T-helper 1 cell (primary cell): Measurements from ENCODE around the gene ST6GALNAC3.

Source experiments
- DNase-seq, 5 donors: peaks; one replicate each; pipeline ENCODE4 v3.0.0-alpha.2; 2012 to 2020

The ST6GALNAC3 gene

DNA sequence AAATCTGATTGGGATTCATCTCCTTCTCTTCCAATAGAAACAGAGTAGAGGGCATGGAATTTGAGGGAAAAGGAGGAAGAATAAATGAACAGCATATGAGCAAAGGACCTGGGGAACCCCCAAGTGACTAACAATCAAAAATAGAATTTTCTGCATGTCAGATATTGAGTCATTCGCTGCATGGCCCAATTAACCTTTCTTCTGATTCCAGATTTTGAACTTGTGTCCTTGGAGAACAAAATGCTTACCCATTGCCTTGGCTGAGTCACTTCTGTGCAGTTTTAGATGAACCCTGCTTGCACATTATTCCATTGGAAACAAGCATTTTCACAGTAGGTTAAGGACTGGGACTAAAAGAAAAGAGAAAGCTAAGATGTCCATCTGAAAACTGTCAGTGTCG is 390.5 kb downstream of the ST6GALNAC3 start:
- no peak for DNase-seq

DNA sequence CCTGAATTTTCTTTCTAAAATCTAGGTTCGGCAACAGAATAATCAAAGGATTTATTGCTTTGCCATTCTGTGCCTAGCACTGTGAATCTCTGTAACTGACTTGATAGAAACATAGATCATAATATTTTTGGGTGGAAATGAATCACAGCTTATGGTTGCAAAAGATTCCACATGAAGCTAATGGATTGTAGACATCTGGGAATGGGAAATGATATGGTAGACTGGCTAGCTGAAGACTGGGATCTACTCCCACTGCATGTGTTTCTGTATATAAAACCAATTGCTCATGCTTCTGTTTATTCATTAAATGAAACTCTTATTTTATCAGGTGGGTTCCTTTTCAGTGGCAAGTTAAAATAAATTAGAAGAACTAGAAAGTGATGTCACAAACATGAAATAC is 395.6 kb downstream of the ST6GALNAC3 start:
- no peak for DNase-seq

DNA sequence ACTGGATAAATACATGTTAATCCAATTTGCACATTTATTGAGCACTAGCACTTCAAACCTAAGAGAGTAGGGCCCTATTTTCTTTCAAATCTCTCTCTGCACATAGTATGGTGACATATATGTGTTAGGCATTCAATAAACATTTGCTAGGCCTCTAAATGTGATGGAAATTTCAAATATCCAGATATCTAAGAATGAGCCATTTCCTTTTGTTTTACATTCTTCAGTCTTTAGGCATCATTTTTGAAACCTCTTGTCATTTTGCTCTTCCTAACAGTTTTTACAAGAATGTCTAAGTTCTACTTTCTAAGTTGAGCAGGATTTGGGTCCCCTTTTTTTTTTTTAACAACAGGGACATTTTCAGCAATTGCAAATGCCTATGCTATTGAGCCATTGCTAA is 397.0 kb downstream of the ST6GALNAC3 start:
- no peak for DNase-seq

DNA sequence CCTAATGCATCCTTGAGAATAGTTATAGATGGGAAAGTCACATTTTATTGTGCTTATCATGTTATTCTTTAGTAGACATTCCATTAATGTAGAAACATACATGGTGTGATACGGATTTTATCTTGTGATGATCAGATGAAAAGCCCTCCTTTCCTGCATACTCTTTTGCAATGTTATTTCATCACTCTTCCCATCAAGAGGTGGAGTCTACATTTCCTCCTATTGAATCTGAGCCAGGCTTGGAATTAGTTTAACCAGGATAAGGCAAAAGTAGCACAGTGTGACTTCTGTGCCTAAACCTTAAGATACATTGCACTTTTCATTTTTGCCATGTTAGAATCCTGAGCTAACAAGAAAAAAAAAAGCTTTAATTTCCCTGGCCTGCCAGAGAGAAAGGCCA is 399.0 kb downstream of the ST6GALNAC3 start:
- no peak for DNase-seq

DNA sequence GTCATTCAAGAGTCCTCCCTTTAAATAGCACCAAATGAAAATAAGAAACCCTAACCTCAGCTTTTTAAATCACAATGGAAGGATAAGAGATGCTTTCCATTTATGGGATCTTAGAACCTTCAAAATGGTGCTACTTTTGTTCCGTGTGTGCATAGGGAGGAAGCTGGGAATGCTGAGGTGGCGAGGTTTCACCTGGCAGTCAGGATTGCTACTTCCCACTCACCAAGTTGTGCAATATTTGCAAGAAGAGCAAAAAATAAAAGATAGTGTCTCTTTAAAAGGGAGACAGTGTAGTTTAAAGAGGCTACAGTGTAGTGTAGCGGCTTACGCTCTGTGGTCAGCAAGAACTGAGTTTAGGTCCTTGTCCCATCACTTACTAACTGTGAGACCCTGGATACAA is 400.4 kb downstream of the ST6GALNAC3 start:
- DNase-seq: no peak

DNA sequence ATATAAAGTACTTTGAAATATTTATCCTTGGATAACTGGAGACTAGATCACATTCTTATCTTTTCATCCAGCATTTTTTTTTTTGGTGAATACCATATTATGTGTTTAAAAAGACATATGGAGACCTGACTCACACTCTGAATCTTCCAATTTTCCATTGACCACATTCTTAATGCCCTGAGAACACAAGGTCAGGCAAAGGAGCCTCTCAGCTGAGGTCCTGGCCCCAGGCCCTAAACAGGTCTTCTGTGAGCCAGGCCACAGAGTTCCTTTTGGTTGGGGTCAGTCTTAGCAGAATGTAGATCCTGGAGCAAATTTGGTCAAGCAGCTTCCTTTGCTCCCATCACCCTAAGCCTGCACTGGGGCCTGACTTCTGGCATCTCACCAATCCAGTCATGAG is 402.6 kb downstream of the ST6GALNAC3 start:
- DNase-seq: no peak

DNA sequence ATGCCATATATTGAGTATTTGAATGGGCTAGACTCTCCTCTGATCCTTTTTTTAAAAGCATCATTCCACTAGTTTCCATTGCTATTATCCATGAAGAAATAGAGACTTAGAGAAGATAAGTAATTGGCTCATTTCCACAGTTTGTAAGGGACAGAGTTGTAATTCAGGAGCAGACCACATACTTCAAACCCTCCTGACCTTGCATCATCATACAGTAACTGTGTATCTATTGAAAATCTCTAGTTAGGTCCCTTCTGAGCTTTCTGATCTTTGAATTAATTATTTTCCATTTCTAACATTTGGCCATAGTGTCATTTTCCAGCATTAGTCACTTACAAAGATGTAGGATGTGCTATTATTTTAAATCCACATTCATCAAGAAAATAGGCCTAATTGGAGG is 406.3 kb downstream of the ST6GALNAC3 start:
- DNase-seq: no peak

DNA sequence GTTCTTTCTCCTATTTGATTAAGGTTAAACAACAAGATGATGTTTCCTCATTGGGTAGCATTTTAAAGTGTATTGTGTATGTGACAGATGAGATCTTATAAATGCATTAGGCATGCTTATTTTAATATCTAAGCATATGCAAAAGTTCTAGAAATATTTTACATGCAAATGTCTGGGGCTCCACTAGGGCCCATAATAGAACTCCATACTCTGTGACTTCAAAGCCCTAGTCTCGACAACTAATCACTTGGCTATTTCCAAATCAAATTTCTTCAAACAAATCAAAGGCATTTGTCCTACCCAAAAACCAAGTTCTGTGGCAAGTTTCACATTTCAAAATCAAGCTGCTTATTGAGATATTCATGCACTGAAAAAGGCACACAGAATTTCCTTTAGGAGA is 407.1 kb downstream of the ST6GALNAC3 start:
- no peak for DNase-seq

DNA sequence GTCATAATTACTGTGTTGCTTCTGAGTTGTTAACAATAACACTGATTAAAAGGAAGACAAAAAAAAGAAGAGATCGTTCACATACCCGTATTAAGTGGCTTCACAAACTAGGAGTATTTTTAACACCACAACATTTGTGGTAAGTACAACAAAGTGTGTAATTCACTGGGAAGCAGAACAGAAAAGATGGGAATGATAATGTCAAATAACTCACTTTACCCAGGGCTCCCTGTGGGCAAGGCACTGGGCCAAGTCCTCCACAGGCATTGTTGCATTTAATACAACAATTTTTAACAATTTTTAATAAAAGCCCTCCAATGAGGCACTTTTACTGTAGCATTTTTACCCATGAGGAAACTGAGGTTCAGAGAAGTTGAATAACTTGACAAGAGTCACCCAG is 407.7 kb downstream of the ST6GALNAC3 start:
- no peak for DNase-seq

DNA sequence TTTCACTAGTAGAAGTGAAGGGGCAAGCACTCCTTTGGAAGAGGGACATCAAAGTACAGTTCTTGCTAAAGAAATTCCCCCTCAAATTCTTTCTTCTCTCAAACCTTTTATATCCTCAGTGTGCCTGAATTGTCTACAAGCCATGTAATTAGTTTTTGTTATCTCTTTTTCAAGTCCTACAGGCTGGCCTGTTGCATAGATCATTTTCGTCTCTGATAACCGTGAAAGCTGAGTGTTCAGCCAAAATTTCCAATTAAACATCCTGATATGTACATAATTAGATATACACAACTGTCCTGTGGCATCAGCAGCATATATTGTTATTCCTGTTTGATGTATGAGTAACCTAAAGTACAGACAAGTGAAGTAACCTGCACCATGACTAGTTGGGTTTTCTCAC is 417.2 kb downstream of the ST6GALNAC3 start:
- no peak for DNase-seq

DNA sequence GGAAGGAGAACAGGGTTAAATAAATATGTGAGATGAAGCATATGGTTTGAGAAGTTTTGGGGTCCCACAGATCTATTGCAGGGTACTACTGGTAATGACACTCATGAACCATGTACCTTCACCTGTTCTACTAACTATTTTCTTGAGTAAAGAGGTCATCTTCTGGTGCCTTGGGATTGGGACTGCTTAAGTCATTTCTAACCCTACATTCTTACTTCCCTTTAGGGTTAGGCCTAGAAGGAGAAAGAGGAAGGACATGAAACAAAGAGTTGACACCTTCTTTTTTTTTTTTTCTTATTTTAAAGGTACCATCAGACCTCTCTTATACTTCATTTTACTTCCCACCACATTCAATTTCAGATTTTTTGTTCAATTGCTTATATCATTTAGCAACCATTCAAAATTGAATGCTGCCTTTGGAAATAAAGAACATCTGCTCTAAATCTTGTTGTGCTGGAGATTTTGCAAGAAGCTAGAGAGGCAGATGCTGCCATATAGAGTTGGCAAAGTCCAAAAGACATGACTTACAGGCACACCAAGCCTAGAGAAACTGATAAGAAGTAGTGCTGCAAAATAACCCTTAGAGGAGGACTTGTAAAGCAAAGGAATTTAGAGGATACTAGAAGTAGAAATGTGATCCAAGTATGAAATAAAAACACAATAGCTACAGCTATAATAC is 418.3 kb downstream of the ST6GALNAC3 start:
- no peak for DNase-seq

DNA sequence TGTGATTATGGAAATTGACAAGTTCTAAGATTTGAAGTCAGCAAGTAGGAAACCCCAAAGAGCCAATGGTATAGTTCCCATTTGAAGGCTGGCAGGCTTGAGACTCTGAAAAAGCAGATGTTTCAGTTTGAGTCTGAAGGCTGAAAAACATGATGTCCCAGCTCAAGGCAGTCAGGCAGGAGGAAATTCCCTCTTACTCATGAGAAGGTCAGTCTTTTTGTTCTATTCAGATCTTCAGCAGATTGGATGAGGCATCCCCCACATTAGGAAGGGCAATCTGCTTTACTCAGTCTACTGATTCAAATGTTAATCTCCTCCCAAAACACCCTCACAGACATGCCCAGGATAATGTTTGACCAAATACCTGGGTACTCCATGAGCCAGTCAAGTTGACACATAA is 420.3 kb downstream of the ST6GALNAC3 start:
- peak in 1 of 5 donors; percentile 25 for DNase-seq

DNA sequence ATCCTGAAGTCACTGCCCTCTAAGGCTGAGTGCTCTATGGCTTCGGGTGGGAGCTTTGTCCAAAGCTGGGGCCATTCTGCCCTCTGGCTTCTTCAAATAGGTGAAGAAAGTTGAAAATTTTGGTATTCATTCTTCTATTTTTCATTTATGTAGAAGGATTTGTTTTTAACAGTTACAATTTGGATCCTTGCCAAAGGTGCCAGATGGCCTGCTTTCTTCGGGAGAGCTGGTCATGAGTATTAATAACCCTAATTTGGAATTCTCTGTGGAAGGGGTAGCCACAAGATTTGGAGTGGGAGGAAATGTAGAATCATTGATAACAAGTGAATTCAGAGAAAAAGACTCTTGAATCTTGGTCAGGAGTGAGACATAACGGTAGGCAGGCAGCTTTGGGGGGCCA is 422.3 kb downstream of the ST6GALNAC3 start:
- DNase-seq: no peak

DNA sequence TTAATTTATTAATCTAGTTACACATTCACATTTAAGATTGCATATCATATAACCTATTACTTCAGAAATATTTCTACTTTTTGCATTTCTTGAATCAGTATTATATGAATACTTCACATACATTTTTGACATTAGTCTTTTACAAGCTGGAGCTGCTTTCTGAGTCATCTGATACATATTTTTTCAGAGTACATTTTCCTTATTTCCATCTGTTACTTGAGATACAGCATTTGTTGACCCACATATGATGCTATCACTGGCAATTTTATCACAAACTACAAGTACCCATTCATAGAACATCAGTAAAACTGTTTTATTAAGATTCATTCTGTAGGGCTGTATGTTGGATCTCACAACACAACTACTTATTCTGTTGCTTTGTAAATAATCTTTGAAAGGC is 425.6 kb downstream of the ST6GALNAC3 start:
- DNase-seq: no peak

DNA sequence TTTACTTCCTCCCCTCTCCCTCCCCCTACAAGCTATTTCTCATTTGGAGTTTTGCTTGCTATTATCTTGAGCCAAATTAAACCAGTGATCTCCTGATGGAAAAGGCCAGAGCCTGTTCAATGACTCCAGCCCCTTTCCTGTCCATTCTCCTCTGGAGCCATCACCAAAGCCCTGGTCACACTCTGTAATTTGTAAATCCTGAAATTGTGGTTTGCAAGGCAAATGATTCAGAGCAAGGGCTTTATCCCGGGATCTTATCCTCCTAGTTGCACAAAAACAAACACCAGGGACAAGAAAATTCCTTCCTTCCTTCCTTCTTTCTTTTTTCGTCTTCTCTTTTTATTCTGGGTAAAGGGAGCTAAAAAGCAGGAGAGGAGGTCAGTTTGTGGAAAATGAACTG is 426.6 kb downstream of the ST6GALNAC3 start:
- no peak for DNase-seq

DNA sequence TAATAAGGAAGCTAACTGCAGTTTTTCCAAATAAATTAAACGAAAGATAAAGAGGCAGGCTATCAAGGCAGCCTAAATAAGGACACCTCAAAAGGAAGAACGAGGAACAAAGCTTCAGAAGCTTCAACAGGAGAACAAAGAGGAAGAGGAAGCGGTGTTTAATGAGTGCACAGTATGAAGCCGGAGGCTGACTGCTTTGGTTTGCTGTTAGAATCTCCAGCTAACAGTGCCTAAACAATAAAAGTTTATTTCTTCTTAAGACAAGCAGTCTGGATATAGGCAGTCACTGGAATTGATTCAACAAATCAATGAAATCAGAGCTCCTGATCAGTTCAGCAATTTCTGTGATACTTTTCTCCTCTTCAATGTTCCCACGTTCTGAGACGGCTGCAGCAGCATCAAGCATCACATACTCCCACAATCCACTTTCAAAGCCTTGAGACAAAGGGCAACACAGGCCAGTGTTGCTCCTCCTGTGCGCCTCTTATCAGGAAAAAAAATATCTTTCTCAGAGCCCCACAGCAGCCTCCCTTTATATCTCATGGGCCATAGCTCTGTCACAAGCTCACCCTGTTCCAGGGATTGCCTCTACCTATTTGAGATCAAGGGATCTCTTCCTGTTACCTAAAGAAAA is 427.2 kb downstream of the ST6GALNAC3 start:
- no peak for DNase-seq

DNA sequence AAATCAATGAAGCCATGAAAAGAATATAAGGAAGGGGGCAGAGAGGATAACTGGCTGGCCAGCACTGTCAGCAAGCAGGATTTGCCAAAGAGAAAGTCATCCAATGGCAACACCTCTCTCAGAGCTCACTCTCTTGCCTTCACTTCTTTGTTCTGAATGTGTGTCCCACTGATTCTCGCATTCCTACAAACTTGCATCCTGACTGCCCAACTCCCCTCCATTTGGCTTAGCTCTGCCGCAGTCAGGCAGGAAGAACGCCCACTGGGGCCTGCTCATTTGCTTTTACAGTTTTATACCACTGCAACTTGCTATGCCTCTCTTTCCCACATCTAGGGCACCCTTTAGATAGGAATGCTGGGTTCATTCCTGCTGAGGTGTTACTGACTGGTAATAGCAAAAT is 428.6 kb downstream of the ST6GALNAC3 start:
- DNase-seq: no peak

DNA sequence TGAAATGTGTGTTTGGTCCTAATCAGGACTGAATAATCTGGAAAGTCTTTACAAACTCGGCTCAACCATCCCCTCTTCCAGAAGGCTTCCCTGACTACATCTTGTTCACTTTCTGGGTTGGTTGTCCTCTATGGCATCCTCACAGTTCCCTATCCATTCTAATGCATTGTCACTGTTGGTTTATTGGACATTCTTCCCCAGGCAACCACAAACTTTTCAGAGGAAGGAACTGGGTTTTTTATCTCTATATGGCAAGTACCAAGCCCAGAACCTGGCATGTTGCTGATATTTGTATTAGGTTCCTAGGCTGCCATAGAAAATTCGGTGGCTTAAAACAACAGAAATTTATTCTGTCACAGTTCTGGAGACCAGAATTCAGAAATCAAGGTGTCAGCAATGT is 429.2 kb downstream of the ST6GALNAC3 start:
- no peak for DNase-seq

DNA sequence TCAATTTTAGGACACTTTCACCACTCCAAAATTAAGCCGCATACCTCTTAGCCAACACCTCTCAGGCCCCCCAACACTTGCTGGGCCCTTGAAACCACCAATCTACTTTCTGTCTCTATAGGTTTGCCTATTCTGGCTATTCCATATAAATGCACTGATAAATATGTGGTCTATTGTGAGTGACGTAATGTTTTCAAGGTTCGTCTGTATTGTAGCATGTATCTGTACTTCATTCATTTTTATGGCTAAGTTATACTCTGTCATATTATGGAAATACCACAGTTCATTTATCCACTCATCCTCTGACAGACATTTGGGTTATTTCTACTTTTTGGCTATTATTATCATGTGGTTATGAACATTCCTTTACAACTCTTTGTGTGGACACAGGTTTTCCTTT is 432.8 kb downstream of the ST6GALNAC3 start:
- DNase-seq: no peak

DNA sequence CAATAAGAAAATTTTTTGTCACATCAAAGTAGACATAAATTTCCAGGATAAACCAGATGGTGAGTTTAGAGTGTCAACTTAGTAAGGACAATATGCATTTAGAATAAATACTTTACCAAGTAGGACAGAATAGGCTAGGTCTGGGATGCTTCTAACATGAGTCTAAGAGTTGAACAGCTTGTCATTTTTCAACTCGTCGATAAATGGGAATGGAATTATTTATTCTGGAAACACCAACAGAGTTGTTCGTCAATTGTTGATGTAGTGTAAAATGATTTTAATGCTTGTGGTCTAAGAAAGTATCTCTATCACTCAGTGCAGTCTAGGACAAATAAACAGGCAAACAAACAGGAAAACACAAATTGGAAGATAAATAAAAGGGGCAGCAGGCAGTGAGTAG is 434.3 kb downstream of the ST6GALNAC3 start:
- DNase-seq: no peak

DNA sequence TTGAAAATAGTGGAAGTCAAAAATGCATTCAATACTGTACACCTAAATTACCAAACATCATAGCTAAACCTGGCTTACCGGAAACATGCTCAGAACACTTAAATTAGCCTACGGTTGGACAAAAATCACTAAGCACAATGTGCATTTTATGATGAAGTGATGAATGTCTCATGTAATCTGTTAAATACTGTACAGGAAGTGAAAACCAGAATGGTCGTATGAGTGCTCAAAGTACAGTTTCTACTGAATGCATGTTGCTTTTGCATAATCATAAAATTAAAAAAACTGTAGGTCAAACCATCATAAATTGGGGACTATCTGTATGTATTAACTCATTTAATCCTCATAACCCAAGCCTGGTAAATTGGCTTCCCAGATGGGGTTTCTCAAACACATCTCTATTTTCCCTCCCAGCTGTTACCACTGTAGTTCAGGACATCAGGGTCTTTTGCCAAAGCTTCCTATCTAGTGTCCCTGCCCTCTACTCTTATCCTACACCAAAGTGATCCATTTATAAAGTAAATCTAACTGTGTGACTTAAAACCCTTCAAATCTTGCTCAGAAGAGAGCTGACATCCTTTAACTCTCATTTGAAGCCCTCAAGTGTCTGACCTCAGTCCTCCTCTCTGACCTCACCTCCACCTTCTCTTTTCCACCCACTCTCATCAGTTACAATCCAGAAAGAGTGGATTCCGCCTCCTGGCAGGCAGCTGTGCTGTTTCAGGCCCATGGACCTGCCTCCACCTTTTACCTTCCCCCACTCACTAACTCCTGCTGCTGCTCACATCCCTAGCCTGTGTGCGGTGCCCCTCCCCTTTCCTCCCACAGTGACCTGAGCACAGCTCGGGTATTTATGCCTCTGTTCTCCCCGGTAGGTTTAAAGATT is 436.4 kb downstream of the ST6GALNAC3 start:
- no peak for DNase-seq

DNA sequence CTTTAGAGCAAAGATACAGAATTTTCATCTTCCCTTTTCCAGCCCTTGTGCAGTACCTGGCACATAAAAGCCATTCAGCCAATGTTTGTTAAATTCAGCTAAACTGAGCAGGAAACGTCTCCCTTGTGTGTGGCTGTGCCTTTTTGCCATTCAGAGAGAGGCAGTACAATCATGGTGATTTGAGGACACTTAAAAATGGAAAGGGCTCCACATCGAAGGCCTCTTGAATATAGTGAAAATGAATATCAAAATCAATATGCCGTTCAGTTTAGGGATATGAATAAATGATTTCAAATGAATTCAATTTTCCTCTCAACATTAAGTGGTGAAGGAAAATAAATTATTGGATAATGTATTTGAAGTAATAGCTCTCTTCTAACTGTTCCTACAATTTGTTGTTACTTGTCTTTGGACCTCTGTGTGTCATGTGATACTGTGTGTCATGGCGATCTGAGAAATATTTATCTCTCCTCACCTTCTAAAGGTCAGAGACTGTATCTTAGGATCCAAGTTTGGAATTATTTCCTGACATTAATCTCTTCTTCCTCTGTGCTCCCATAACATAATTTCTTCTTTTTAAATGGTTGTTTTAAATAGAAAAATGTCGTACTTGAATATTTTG is 437.1 kb downstream of the ST6GALNAC3 start:
- DNase-seq: no peak

DNA sequence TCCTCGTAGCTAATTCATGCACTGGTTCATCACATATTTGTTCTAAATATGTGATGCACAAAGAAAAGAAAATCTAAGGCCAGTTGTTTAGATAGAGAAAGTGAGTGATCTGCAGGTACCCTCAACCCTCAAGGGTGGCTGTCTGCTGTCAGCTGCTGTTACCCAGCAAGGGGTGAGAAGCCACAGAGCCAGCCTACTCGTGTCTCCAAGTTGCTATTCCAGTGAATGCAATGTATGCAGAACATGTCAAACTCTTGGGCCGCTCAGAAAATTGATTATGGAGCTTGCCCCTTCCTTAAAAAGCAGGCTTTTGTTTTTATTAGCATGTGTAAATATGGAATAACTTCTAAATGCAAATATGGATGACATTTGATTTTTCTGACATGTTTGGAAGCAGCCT is 456.4 kb downstream of the ST6GALNAC3 start:
- no peak for DNase-seq

DNA sequence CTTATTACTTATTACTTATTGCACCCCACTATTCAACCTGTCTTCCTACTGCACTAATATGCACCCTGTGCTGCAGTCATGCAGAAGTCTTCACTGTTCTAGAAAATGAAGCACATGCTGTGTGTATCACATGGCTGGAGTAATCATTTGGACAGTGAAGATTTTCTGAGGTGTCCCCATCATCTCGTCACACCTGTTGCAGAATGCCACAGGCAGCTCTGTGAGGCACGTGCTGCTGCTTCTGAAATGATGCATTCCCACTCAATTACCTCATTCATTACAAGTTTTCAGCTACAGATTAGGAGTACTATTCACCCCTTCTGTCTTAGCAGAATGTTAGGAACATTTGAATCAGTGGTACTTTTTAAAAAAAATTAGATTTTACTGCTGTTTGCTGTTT is 467.1 kb downstream of the ST6GALNAC3 start:
- no peak for DNase-seq
